A549 (cell line): Measurements from ENCODE around the gene ULBP3.

Experiments used
- ESRRA ChIP-seq: fragments of 150-350 bp; IDR thresholded peaks from 2 replicates; pipeline ENCODE4 v1.6.1; 2014; ENCODE audit warnings: mild to moderate bottlenecking, low read length, borderline replicate concordance
- FOSB ChIP-seq: fragments of 250-450 bp; sonication (Bioruptor Pico); IDR thresholded peaks from 2 replicates; pipeline ENCODE4 v1.5.0; 2020; ENCODE audit warnings: mild to moderate bottlenecking, moderate library complexity
- HEYL ChIP-seq: fragments of 250-450 bp; sonication (Bioruptor Pico); IDR thresholded peaks from 2 replicates; pipeline ENCODE4 v1.8.0; 2021; ENCODE audit warnings: mild to moderate bottlenecking, moderate library complexity
- HOXA7 ChIP-seq: fragments of 250-450 bp; sonication (Bioruptor Pico); IDR thresholded peaks from 2 replicates; pipeline ENCODE4 v1.5.0; 2020; ENCODE audit warnings: mild to moderate bottlenecking, moderate library complexity
- JUN ChIP-seq, 2 experiments: fragments of >200 bp; sonication (Bioruptor Twin); formaldehyde crosslinking; IDR thresholded peaks; 2 replicates in 1 of 2; 3 replicates in 1 of 2; pipeline ENCODE4 v1.6.1; 2016 to 2017
- POLR2A ChIP-seq: IDR thresholded peaks from 2 replicates; pipeline ENCODE4 v1.6.1; 2012; ENCODE audit warnings: mild to moderate bottlenecking, low read length
- POLR2AphosphoS2 ChIP-seq: conservative IDR thresholded peaks from 2 replicates; pipeline ENCODE4 v1.6.1; 2012; ENCODE audit warnings: low read length, improper control_type of control experiment, inconsistent platforms
- RAD21 ChIP-seq, 2 experiments: fragments of >200 bp in 1 of 2; sonication (Bioruptor Twin) in 1 of 2; formaldehyde crosslinking in 1 of 2; IDR thresholded peaks in 1 of 2; conservative IDR thresholded peaks in 1 of 2; 2 replicates in 1 of 2; 3 replicates in 1 of 2; pipeline ENCODE4 v1.6.1; 2012 to 2018; ENCODE audit warnings: inconsistent platforms in 1 of 2
- RCOR1 ChIP-seq: fragments of 150-350 bp; IDR thresholded peaks from 2 replicates; pipeline ENCODE4 v1.6.1; 2014; ENCODE audit warnings: antibody characterized with exemption, low read length, low read depth
- SMC3 ChIP-seq: fragments of >200 bp; sonication (Bioruptor Twin); formaldehyde crosslinking; IDR thresholded peaks from 3 replicates; pipeline ENCODE4 v1.6.1; 2018; ENCODE audit warnings: inconsistent platforms
- TF ChIP-seq, protein P1 (sequence below): fragments of 200-600 bp; sonication (generic); IDR thresholded peaks from 2 replicates; pipeline ENCODE4 v1.6.1; 2016; ENCODE audit warnings: antibody characterized with exemption, mild to moderate bottlenecking, moderate library complexity
- TF ChIP-seq, protein P2 (sequence below): fragments of >200 bp; sonication (Bioruptor Twin); formaldehyde crosslinking; IDR thresholded peaks from 3 replicates; pipeline ENCODE4 v1.5.1; 2016
- TF ChIP-seq, protein P3 (sequence below): IDR thresholded peaks from 2 replicates; pipeline ENCODE4 v1.6.1; 2012

DNA sequence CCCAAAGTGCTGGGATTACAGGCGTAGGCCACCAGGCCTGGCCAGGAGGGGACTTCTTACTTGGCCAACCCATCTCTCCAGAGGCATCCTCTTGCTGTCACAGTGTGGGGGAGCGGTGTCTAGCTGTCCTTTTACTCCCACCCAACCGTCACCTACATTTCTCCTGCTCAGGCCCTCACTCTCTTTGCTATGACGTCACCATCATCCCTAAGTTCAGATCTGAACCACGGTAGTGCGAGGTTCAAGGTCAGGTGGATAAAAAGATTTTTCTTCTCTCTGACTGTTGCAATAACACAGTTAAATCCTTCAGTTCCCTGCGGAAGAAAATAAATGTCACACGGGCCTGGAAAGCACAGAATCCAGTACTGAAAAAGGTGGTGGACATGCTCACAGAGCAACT lies 36.3 kb downstream of the ULBP3 start:
- TF ChIP-seq, protein P1, sequence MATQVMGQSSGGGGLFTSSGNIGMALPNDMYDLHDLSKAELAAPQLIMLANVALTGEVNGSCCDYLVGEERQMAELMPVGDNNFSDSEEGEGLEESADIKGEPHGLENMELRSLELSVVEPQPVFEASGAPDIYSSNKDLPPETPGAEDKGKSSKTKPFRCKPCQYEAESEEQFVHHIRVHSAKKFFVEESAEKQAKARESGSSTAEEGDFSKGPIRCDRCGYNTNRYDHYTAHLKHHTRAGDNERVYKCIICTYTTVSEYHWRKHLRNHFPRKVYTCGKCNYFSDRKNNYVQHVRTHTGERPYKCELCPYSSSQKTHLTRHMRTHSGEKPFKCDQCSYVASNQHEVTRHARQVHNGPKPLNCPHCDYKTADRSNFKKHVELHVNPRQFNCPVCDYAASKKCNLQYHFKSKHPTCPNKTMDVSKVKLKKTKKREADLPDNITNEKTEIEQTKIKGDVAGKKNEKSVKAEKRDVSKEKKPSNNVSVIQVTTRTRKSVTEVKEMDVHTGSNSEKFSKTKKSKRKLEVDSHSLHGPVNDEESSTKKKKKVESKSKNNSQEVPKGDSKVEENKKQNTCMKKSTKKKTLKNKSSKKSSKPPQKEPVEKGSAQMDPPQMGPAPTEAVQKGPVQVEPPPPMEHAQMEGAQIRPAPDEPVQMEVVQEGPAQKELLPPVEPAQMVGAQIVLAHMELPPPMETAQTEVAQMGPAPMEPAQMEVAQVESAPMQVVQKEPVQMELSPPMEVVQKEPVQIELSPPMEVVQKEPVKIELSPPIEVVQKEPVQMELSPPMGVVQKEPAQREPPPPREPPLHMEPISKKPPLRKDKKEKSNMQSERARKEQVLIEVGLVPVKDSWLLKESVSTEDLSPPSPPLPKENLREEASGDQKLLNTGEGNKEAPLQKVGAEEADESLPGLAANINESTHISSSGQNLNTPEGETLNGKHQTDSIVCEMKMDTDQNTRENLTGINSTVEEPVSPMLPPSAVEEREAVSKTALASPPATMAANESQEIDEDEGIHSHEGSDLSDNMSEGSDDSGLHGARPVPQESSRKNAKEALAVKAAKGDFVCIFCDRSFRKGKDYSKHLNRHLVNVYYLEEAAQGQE = no peak
- TF ChIP-seq RCOR1 (no peak), POLR2A (no peak), SMC3 (no peak), RAD21 (conservative IDR thresholded peaks at IDR 0.05 in 1 of 2, IDR thresholded peaks at IDR 0.05 in 1 of 2) (no peak), FOSB (CRISPR knock-in tag) (no peak), ESRRA (no peak), POLR2AphosphoS2 (no peak), HEYL (CRISPR knock-in tag) (no peak), HOXA7 (CRISPR knock-in tag) (no peak), JUN (IDR thresholded peaks at IDR 0.05) (no peak)
- TF ChIP-seq, protein P2, sequence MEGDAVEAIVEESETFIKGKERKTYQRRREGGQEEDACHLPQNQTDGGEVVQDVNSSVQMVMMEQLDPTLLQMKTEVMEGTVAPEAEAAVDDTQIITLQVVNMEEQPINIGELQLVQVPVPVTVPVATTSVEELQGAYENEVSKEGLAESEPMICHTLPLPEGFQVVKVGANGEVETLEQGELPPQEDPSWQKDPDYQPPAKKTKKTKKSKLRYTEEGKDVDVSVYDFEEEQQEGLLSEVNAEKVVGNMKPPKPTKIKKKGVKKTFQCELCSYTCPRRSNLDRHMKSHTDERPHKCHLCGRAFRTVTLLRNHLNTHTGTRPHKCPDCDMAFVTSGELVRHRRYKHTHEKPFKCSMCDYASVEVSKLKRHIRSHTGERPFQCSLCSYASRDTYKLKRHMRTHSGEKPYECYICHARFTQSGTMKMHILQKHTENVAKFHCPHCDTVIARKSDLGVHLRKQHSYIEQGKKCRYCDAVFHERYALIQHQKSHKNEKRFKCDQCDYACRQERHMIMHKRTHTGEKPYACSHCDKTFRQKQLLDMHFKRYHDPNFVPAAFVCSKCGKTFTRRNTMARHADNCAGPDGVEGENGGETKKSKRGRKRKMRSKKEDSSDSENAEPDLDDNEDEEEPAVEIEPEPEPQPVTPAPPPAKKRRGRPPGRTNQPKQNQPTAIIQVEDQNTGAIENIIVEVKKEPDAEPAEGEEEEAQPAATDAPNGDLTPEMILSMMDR = no peak
- TF ChIP-seq, protein P3, sequence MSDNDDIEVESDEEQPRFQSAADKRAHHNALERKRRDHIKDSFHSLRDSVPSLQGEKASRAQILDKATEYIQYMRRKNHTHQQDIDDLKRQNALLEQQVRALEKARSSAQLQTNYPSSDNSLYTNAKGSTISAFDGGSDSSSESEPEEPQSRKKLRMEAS = no peak
